Neuronal stem cell (in vitro differentiated cells): ENCODE measurements around the gene TCFL5.

Source experiments
- DNase-seq: peaks from one replicate; pipeline ENCODE4 v3.0.0-alpha.2; 2013; ENCODE audit warnings: low spot score
- H2AFZ ChIP-seq: one replicate; pipeline ENCODE4 v1.6.1; 2013; ENCODE audit warnings: mild to moderate bottlenecking, low read length, inconsistent platforms
- H2AK5ac ChIP-seq: 2 replicates; pipeline ENCODE4 v1.6.1; 2013; ENCODE audit warnings: low read depth, mild to moderate bottlenecking, inconsistent platforms, low read length, moderate library complexity, mixed read lengths
- H2BK120ac ChIP-seq: 2 replicates; pipeline ENCODE4 v1.6.1; 2013; ENCODE audit warnings: low read depth, mild to moderate bottlenecking, inconsistent platforms, low read length, moderate library complexity, mixed read lengths
- H2BK12ac ChIP-seq: one replicate; pipeline ENCODE4 v1.6.1; 2013; ENCODE audit warnings: low read length, inconsistent platforms
- H2BK15ac ChIP-seq: 2 replicates; pipeline ENCODE4 v1.6.1; 2013; ENCODE audit warnings: mild to moderate bottlenecking, low read length, inconsistent platforms, mixed read lengths
- H2BK5ac ChIP-seq: one replicate; pipeline ENCODE4 v1.6.1; 2013; ENCODE audit warnings: inconsistent platforms, mild to moderate bottlenecking, low read length, moderate library complexity
- H3K14ac ChIP-seq: one replicate; pipeline ENCODE4 v1.6.1; 2013; ENCODE audit warnings: low read length, inconsistent platforms
- H3K18ac ChIP-seq: 2 replicates; pipeline ENCODE4 v1.6.1; 2013; ENCODE audit warnings: low read length, inconsistent platforms
- H3K23ac ChIP-seq: 2 replicates; pipeline ENCODE4 v1.6.1; 2013; ENCODE audit warnings: low read depth, mild to moderate bottlenecking, mixed read lengths, low read length, inconsistent platforms; ENCODE audit not compliant: poor library complexity
- H3K27ac ChIP-seq: replicated peaks from 3 replicates; pipeline ENCODE4 v1.5.1; 2013; ENCODE audit warnings: low read length, inconsistent platforms
- H3K27me3 ChIP-seq, 3 experiments: 2 replicates each; pipeline ENCODE4 v1.6.1; 2013; ENCODE audit warnings: low read length in 3 of 3, mild to moderate bottlenecking in 2 of 3, inconsistent platforms in 1 of 3, low read depth in 1 of 3, mixed read lengths in 1 of 3, moderate library complexity in 1 of 3; ENCODE audit not compliant: control insufficient read depth in 3 of 3, insufficient read depth in 3 of 3
- H3K36me3 ChIP-seq, 2 donors: replicated peaks in 1 of 2; 2 replicates each; pipeline ENCODE4 v1.6.1; 2013; ENCODE audit warnings: low read length in 2 of 2; ENCODE audit not compliant: control insufficient read depth in 2 of 2, insufficient read depth in 2 of 2
- H3K4ac ChIP-seq: 2 replicates; pipeline ENCODE4 v1.6.1; 2013; ENCODE audit warnings: inconsistent platforms, mild to moderate bottlenecking, low read length, moderate library complexity
- H3K4me1 ChIP-seq, 2 donors: 1 replicate in 1 of 2; 2 replicates in 1 of 2; pipeline ENCODE4 v1.6.1; 2013; ENCODE audit warnings: low read length in 2 of 2, low read depth in 1 of 2; ENCODE audit not compliant: control insufficient read depth in 2 of 2, insufficient read depth in 1 of 2
- H3K4me2 ChIP-seq: one replicate; pipeline ENCODE4 v1.6.1; 2013; ENCODE audit warnings: mild to moderate bottlenecking, low read length, inconsistent platforms; ENCODE audit not compliant: insufficient read depth, poor library complexity, severe bottlenecking
- H3K4me3 ChIP-seq, 2 donors: 2 replicates each; pipeline ENCODE4 v1.5.1; 2013; ENCODE audit warnings: low read length in 2 of 2, mild to moderate bottlenecking in 2 of 2, inconsistent platforms in 1 of 2, moderate library complexity in 1 of 2
- H3K79me1 ChIP-seq: one replicate; pipeline ENCODE4 v1.6.1; 2013; ENCODE audit warnings: low read depth, mild to moderate bottlenecking, inconsistent platforms, low read length, moderate library complexity
- H3K9ac ChIP-seq: one replicate; pipeline ENCODE4 v1.6.1; 2013; ENCODE audit warnings: mild to moderate bottlenecking, low read depth, low read length, inconsistent platforms; ENCODE audit not compliant: poor library complexity
- H3K9me3 ChIP-seq, 2 donors: replicated peaks in 1 of 2; 2 replicates each; pipeline versions ENCODE3 to v1.6.1; 2013; ENCODE audit warnings: low read length in 2 of 2, mild to moderate bottlenecking in 2 of 2, inconsistent platforms in 1 of 2, low read depth in 1 of 2, mixed read lengths in 1 of 2, moderate library complexity in 1 of 2; ENCODE audit not compliant: control insufficient read depth in 2 of 2, insufficient read depth in 1 of 2
- H4K8ac ChIP-seq: one replicate; pipeline ENCODE4 v1.6.1; 2013; ENCODE audit warnings: low read depth, mild to moderate bottlenecking, inconsistent platforms, low read length, moderate library complexity
- H4K91ac ChIP-seq: one replicate; pipeline ENCODE4 v1.6.1; 2013; ENCODE audit warnings: low read length, low read depth, mild to moderate bottlenecking, inconsistent platforms; ENCODE audit not compliant: poor library complexity
- WGBS, 2 donors: extraction: QIAGEN DNeasy Blood & Tissue Kit; methylation state at CpG; one replicate each; pipeline ENCODE4 v1.1.7; 2013; ENCODE audit warnings: missing lambda C conversion rate in 2 of 2, mixed read lengths in 1 of 2; ENCODE audit not compliant: insufficient read length in 2 of 2, insufficient replicate concordance in 1 of 2; ENCODE audit errors: extremely low coverage in 2 of 2; 5-methylcytosine and 5-hydroxymethylcytosine counted together

TCFL5 gene

GRCh38 chr20:62830821-62831220 lies 30.8 kb downstream of the TCFL5 start:
- peaks cover 0 to 2% of the 10 kb centered on the region in 2 donors for H3K9me3 ChIP-seq
- no peak overlapping the region for H3K27ac ChIP-seq
- WGBS, 2 donors, result no CpG with 5 or more reads among the region's 22 CpGs
- no peak overlapping the region for H3K4me2 ChIP-seq
- no peaks in the 10 kb centered on the region for H3K27me3 ChIP-seq
- DNase-seq, result no peak
- H4K91ac ChIP-seq, result no peak overlapping the region
- peaks cover 6 to 12% of the 10 kb centered on the region in 2 donors for H3K4me1 ChIP-seq
- H2BK12ac ChIP-seq, result peak overlapping the region; percentile 22
- H3K18ac ChIP-seq, result no peak overlapping the region
- H2BK15ac ChIP-seq, result no peak overlapping the region
- peak overlapping the region; percentile 65 for H3K23ac ChIP-seq
- H3K79me1 ChIP-seq, result peaks cover 2% of the 10 kb centered on the region
- no peak overlapping the region for H2BK120ac ChIP-seq
- H3K4me3 ChIP-seq, result no peak overlapping the region
- H3K9ac ChIP-seq, result no peak overlapping the region
- H3K14ac ChIP-seq, result no peak overlapping the region
- no peak overlapping the region for H4K8ac ChIP-seq
- H3K36me3 ChIP-seq, result no peaks in the 10 kb centered on the region
- H2AK5ac ChIP-seq, result no peak overlapping the region
- no peak overlapping the region for H2AFZ ChIP-seq
- no peak overlapping the region for H2BK5ac ChIP-seq
- H3K4ac ChIP-seq, result no peak overlapping the region

GRCh38 chr20:62830251-62830650 lies 31.4 kb downstream of the TCFL5 start:
- Histone ChIP-seq H3K79me1 (peaks cover 2% of the 10 kb centered on the region), H3K4me2 (no peak overlapping the region), H2BK12ac (no peak overlapping the region), H3K23ac (no peak overlapping the region), H3K4me1 (peaks cover 5 to 12% of the 10 kb centered on the region in 2 donors), H2BK120ac (no peak overlapping the region), H3K27ac (no peak overlapping the region), H3K14ac (no peak overlapping the region), H2BK15ac (no peak overlapping the region), H3K4me3 (no peak overlapping the region), H4K91ac (no peak overlapping the region), H4K8ac (no peak overlapping the region), H3K36me3 (no peaks in the 10 kb centered on the region), H3K4ac (no peak overlapping the region), H2BK5ac (no peak overlapping the region), H2AK5ac (no peak overlapping the region), H2AFZ (no peak overlapping the region), H3K18ac (no peak overlapping the region), H3K9me3 (peaks cover 0 to 2% of the 10 kb centered on the region in 2 donors), H3K9ac (no peak overlapping the region), H3K27me3 (no peaks in the 10 kb centered on the region)
- DNase-seq, result no peak
- WGBS, 2 donors, result no CpG with 5 or more reads among the region's 14 CpGs

DNA sequence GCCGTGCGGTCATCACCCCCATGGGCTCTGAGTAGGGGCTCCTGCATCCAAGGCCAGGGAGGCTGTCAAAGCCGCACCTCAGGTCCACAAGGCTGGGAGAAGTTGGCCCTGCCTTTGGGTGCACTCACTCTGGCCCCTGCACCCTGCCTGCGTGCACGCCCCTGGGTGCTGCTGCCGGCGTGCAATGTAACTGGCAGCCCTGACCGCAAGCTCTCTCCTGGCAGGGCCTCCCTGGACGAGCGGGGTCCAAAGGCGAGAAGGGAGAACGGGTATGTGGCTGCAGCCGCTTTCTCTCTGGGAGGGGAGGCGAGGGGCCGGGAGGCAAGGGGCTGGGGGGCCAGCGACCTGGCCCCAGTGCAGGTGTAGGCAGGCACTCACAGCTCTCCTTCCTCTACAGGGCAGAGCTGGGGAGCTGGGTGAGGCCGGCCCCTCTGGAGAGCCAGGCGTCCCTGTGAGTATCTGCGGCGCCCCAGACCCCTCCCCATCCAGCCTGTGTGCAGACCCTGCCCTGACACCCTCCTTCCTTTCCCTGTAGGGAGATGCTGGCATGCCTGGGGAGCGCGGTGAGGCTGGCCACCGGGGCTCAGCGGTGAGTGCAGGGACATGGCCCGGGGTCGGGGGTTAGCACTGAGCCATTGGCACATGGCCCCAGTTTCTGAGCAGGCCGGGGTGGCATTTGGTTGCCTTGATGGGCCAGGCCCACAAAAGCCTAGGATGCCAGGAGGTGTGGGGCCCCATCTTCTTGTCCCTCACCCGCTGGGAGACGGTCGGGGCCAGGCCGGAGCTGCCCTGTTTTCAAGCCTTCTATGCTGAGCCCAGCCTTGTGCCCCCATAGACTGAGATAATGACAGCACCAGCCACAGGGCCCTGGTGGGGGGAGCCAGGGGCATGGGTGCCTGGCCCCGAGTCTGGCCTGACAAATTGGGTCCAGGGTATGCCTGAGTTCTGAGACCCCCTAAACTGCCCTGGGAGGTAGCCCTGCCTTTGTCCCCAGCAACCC lies 32.1 kb downstream of the TCFL5 start:
- Histone ChIP-seq H3K79me1 (no peaks in the 10 kb centered on the region), H3K4ac (no peak overlapping the region), H2AK5ac (no peak overlapping the region), H2BK5ac (no peak overlapping the region), H3K9me3 (no peaks in the 10 kb centered on the region), H3K27ac (no peak overlapping the region), H3K23ac (no peak overlapping the region), H2AFZ (no peak overlapping the region), H3K4me2 (no peak overlapping the region), H2BK120ac (no peak overlapping the region), H3K27me3 (no peaks in the 10 kb centered on the region), H2BK15ac (no peak overlapping the region), H3K4me1 (peaks cover 5 to 14% of the 10 kb centered on the region in 2 donors), H4K91ac (no peak overlapping the region), H3K18ac (peak overlapping the region; percentile 38), H2BK12ac (no peak overlapping the region), H3K4me3 (no peak overlapping the region), H3K36me3 (no peaks in the 10 kb centered on the region), H4K8ac (no peak overlapping the region), H3K14ac (peak overlapping the region; percentile 97), H3K9ac (peak overlapping the region; percentile 21)
- no CpG with 5 or more reads among the region's 32 CpGs for WGBS, 2 donors
- DNase-seq, result no peak

GRCh38 chr20:62828511-62829230 lies 33.0 kb downstream of the TCFL5 start:
- peak overlapping the region; percentile 28 for H3K18ac ChIP-seq
- H2BK12ac ChIP-seq, result peak overlapping the region; percentile 41
- no peak overlapping the region for H3K9ac ChIP-seq
- WGBS, 2 donors, result no CpG with 5 or more reads among the region's 29 CpGs
- peaks cover 2% of the 10 kb centered on the region for H3K79me1 ChIP-seq
- no peak overlapping the region for H4K8ac ChIP-seq
- peak overlapping the region; percentile 21 for H3K14ac ChIP-seq
- no peak overlapping the region for H3K4me3 ChIP-seq
- H2BK15ac ChIP-seq, result no peak overlapping the region
- H4K91ac ChIP-seq, result no peak overlapping the region
- no peak overlapping the region for H2AK5ac ChIP-seq
- H3K9me3 ChIP-seq, result no peaks in the 10 kb centered on the region
- no peak overlapping the region for H3K27ac ChIP-seq
- H2BK120ac ChIP-seq, result no peak overlapping the region
- no peaks in the 10 kb centered on the region for H3K27me3 ChIP-seq
- no peak overlapping the region for H3K4me2 ChIP-seq
- H2AFZ ChIP-seq, result no peak overlapping the region
- no peaks in the 10 kb centered on the region for H3K36me3 ChIP-seq
- H3K4me1 ChIP-seq, result peaks cover 10 to 22% of the 10 kb centered on the region in 2 donors
- no peak overlapping the region for H3K23ac ChIP-seq
- DNase-seq, result no peak
- no peak overlapping the region for H2BK5ac ChIP-seq
- no peak overlapping the region for H3K4ac ChIP-seq
